ENCODE data around the gene SLC39A10. TPM values are rescaled to one million over a fixed set of nuclear protein-coding genes. Genes with fewer than 3 reads are reported as not detected.
"Not testable (repeated sequence)": the region's sequence is repeated elsewhere in the genome, so short reads cannot be mapped to it uniquely, and the experiment has no call there.

Gene SLC39A10
- total and polyA plus RNA-seq, 2 donors (not counting 3 experiments of a cell fraction or from before 2014, with no cell fraction given) = 11.4 to 39.9 TPM

DNA sequence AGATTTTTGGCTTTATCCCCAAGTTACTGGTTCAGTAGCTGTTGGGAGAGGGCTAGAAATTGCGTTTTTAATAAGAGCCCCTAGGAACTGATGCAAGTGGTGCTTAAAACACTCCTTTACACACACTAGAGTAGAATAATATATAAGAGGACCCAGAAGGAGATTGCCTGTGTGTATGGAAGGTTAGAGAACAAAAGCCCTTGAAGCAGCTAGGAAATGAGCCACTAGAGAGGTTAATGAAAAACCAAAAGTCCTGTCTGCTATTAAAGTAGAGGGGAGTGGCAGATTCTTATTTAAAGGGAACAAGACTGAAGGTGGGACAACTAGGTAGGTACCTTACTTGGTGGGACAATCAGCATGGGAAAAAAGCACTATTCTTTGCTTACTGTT, 14.4 kb upstream of the SLC39A10 start:
- no peak overlapping the region for H3K4me2 ChIP-seq (ENCODE audit: insufficient read depth, low read length)
- H3K4me3 ChIP-seq (replicated peaks in 1 of 3; ENCODE audit: insufficient read depth in 1 of 3, low read depth in 1 of 3, low read length in 3 of 3) = no peak overlapping the region
- intact Hi-C loops (cut with micrococcal nuclease) = no loop called here
- no peaks in the 10 kb centered on the region for H3K4me1 ChIP-seq (ENCODE audit: control insufficient read depth, extremely low read depth, insufficient read depth, low read length)
- DNase-seq (ENCODE audit: low read depth, low spot score) (no peak), FAIRE-seq (no peak)
- ChIA-PET CTCF (interaction anchor here (1.9 kb wide), 1 partner anchor 18 kb away, joined by 6 read pairs; no protein-coding TSS in a partner anchor), POLR2A (no interaction called here)
- dilution Hi-C loops (cut with MboI; ENCODE audit: extremely low pct_ligation_motif_present, low sequenced_read_pairs) = no loop called here
- no peaks in the 10 kb centered on the region for H3K9me3 ChIP-seq (replicated peaks; ENCODE audit: control insufficient read depth, insufficient read depth, low read length)
- H4K20me1 ChIP-seq (replicated peaks; ENCODE audit: control insufficient read depth, extremely low read depth, insufficient read depth, low read length) = no peaks in the 10 kb centered on the region
- BruUV-seq (replicated peaks) = no TSS peak
- peaks cover 0 to 1% of the 10 kb centered on the region in 2 experiments for H3K27me3 ChIP-seq (ENCODE audit: control insufficient read depth in 2 of 2, insufficient read depth in 2 of 2, low read length in 2 of 2)
- no peak overlapping the region for H2AFZ ChIP-seq (ENCODE audit: low read depth, low read length)
- no peaks in the 10 kb centered on the region for H3K9me1 ChIP-seq (replicated peaks; ENCODE audit: control insufficient read depth, extremely low read depth, insufficient read depth, low read length)
- no peak overlapping the region for H3K9ac ChIP-seq (replicated peaks; ENCODE audit: extremely low read depth, insufficient read depth, low read length)
- no peaks in the 10 kb centered on the region for H3K36me3 ChIP-seq (ENCODE audit: control insufficient read depth in 2 of 2, extremely low read depth in 1 of 2, insufficient read depth in 2 of 2, low read length in 2 of 2)
- H3K27ac ChIP-seq (ENCODE audit: insufficient read depth, low read depth, low read length) = no peak overlapping the region
- TF ChIP-seq, protein P1, sequence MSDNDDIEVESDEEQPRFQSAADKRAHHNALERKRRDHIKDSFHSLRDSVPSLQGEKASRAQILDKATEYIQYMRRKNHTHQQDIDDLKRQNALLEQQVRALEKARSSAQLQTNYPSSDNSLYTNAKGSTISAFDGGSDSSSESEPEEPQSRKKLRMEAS (IDR thresholded peaks at IDR 0.05; ENCODE audit: insufficient read depth, insufficient read length) = no peak
- TF ChIP-seq FOS (IDR thresholded peaks at IDR 0.05; ENCODE audit: borderline replicate concordance, insufficient read depth, low read length) = no peak
- no peak for TF ChIP-seq GATA2 (IDR thresholded peaks at IDR 0.05; ENCODE audit: insufficient read depth, insufficient read length, low read depth, low read length)
- TF ChIP-seq POLR2A (IDR thresholded peaks at IDR 0.05; ENCODE audit: low read depth, low read length) = no peak
- TF ChIP-seq, protein P2, sequence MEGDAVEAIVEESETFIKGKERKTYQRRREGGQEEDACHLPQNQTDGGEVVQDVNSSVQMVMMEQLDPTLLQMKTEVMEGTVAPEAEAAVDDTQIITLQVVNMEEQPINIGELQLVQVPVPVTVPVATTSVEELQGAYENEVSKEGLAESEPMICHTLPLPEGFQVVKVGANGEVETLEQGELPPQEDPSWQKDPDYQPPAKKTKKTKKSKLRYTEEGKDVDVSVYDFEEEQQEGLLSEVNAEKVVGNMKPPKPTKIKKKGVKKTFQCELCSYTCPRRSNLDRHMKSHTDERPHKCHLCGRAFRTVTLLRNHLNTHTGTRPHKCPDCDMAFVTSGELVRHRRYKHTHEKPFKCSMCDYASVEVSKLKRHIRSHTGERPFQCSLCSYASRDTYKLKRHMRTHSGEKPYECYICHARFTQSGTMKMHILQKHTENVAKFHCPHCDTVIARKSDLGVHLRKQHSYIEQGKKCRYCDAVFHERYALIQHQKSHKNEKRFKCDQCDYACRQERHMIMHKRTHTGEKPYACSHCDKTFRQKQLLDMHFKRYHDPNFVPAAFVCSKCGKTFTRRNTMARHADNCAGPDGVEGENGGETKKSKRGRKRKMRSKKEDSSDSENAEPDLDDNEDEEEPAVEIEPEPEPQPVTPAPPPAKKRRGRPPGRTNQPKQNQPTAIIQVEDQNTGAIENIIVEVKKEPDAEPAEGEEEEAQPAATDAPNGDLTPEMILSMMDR (IDR thresholded peaks at IDR 0.05; ENCODE audit: extremely low read depth in 1 of 2, insufficient read depth in 1 of 2, low read depth in 1 of 2, low read length in 2 of 2) = no peak
- TF ChIP-seq POLR2AphosphoS5 (IDR thresholded peaks at IDR 0.05; ENCODE audit: insufficient read depth, low read depth, low read length) = no peak
- TF ChIP-seq JUN (IDR thresholded peaks at IDR 0.05; ENCODE audit: borderline replicate concordance, insufficient read depth, insufficient read length, low read depth) = no peak
- no peak for TF ChIP-seq MYC (IDR thresholded peaks at IDR 0.05; ENCODE audit: low read depth, low read length)
- TF ChIP-seq EZH2 (IDR thresholded peaks at IDR 0.05; ENCODE audit: borderline replicate concordance, low read depth, low read length, severe bottlenecking) = no peak
- no peaks in the 10 kb centered on the region for H3K79me2 ChIP-seq (ENCODE audit: control insufficient read depth, insufficient read depth, low read length)

DNA sequence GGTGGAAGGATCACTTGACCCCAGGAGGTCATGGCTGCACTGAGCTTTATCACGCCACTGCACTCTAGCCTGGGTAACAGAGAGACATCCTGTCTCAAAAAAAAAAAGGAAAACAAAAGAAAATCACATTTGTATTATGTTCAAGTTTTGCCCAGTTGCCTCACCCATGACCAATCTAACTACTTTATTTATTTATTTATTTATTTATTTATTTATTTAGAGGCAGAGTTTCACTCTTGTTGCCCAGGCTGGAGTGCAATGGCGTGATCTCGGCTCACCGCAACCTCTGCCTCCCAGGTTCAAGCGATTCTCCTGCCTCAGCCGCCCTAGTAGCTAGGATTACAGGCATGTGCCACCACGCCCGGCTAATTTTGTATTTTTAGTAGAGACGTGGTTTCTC, 12.3 kb upstream of the SLC39A10 start:
- H3K79me2 ChIP-seq (ENCODE audit: control insufficient read depth, insufficient read depth, low read length); H4K20me1 ChIP-seq (replicated peaks; ENCODE audit: control insufficient read depth, extremely low read depth, insufficient read depth, low read length); H3K4me1 ChIP-seq (ENCODE audit: control insufficient read depth, extremely low read depth, insufficient read depth, low read length); H3K4me2 ChIP-seq (ENCODE audit: insufficient read depth, low read length); H3K27me3 ChIP-seq (ENCODE audit: control insufficient read depth in 2 of 2, insufficient read depth in 2 of 2, low read length in 2 of 2); DNase-seq (ENCODE audit: low read depth, low spot score); H3K9me3 ChIP-seq (replicated peaks; ENCODE audit: control insufficient read depth, insufficient read depth, low read length); FAIRE-seq; intact Hi-C loops (cut with micrococcal nuclease); dilution Hi-C loops (cut with MboI; ENCODE audit: extremely low pct_ligation_motif_present, low sequenced_read_pairs); H3K4me3 ChIP-seq (replicated peaks in 1 of 3; ENCODE audit: insufficient read depth in 1 of 3, low read depth in 1 of 3, low read length in 3 of 3); H3K36me3 ChIP-seq (ENCODE audit: control insufficient read depth in 2 of 2, extremely low read depth in 1 of 2, insufficient read depth in 2 of 2, low read length in 2 of 2); H3K9me1 ChIP-seq (replicated peaks; ENCODE audit: control insufficient read depth, extremely low read depth, insufficient read depth, low read length); H3K27ac ChIP-seq (ENCODE audit: insufficient read depth, low read depth, low read length); POLR2A ChIA-PET; H2AFZ ChIP-seq (ENCODE audit: low read depth, low read length); BruUV-seq (replicated peaks); H3K9ac ChIP-seq (replicated peaks; ENCODE audit: extremely low read depth, insufficient read depth, low read length): not testable (repeated sequence)
- CTCF ChIA-PET = interaction anchor here (1.4 kb wide), 1 partner anchor 68 kb away, joined by 3 read pairs; no protein-coding TSS in a partner anchor
